Astrocyte (in vitro differentiated cells and primary cell): Measurements from ENCODE around the gene ECSCR.

Experiments used
- EZH2 ChIP-seq: IDR thresholded peaks from 2 replicates; pipeline ENCODE4 v1.6.1; 2012; ENCODE audit warnings: mild to moderate bottlenecking, low read length, inconsistent platforms; ENCODE audit not compliant: insufficient read depth
- TF ChIP-seq, protein P1 (sequence below): IDR thresholded peaks from 2 replicates; pipeline ENCODE4 v1.5.1; 2011; ENCODE audit warnings: low read depth, mild to moderate bottlenecking, inconsistent platforms, low read length, moderate library complexity; ENCODE audit not compliant: insufficient read depth

DNA sequence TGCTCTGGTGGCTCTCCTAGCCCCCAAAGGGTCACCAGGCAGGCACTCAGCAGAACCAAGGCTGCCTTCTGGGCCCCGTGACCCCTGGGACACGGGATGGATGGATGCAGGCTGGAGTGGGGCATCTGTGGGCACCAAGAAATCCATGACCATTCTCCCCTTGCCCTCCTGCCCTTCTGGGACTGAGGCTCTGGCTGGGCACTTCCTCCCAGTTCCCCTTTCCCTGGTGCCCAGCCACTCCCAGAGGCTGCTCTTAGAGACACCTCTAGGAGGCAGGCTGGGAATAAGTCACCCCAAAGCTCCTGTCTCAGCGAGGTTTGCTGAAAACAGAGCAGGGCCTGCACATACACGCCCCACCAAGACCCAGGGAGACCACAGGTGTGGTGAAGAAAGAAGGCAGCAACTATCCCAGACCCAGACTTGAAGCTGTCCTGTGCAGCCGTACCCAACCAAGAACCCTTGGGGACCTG lies 19.1 kb upstream of the ECSCR start:
- TF ChIP-seq EZH2: no peak
- TF ChIP-seq, protein P1, sequence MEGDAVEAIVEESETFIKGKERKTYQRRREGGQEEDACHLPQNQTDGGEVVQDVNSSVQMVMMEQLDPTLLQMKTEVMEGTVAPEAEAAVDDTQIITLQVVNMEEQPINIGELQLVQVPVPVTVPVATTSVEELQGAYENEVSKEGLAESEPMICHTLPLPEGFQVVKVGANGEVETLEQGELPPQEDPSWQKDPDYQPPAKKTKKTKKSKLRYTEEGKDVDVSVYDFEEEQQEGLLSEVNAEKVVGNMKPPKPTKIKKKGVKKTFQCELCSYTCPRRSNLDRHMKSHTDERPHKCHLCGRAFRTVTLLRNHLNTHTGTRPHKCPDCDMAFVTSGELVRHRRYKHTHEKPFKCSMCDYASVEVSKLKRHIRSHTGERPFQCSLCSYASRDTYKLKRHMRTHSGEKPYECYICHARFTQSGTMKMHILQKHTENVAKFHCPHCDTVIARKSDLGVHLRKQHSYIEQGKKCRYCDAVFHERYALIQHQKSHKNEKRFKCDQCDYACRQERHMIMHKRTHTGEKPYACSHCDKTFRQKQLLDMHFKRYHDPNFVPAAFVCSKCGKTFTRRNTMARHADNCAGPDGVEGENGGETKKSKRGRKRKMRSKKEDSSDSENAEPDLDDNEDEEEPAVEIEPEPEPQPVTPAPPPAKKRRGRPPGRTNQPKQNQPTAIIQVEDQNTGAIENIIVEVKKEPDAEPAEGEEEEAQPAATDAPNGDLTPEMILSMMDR: no peak
